K562 (cell line): ENCODE measurements around the gene MEST.

ENCODE experiments used
- CCAR2 ChIP-seq: fragments of 200-400 bp; formaldehyde crosslinking; IDR thresholded peaks from 2 replicates; pipeline ENCODE4 v1.6.1; 2017; ENCODE audit warnings: mild to moderate bottlenecking, low read depth, low read length
- HSF4 ChIP-seq: fragments of 250-450 bp; sonication (Bioruptor Pico); IDR thresholded peaks from 2 replicates; pipeline ENCODE4 v2.1.2; 2022; ENCODE audit warnings: mild to moderate bottlenecking, moderate library complexity, borderline replicate concordance
- POLR2AphosphoS5 ChIP-seq: IDR thresholded peaks from 2 replicates; pipeline ENCODE4 v1.6.1; 2011; ENCODE audit warnings: mild to moderate bottlenecking, low read depth, low read length, moderate library complexity; ENCODE audit not compliant: control insufficient read depth, insufficient read depth
- RFX1 ChIP-seq: fragments of 450-650 bp; IDR thresholded peaks from 2 replicates; pipeline ENCODE4 v1.6.1; 2016; ENCODE audit warnings: mild to moderate bottlenecking, moderate library complexity
- SP2 ChIP-seq: IDR thresholded peaks from 2 replicates; pipeline ENCODE4 v1.6.1; 2011; ENCODE audit warnings: mild to moderate bottlenecking, low read depth, low read length, moderate library complexity; ENCODE audit not compliant: poor library complexity, severe bottlenecking; ENCODE audit errors: extremely low read depth
- TBP ChIP-seq: optimal IDR thresholded peaks from 2 replicates; pipeline ENCODE3; 2011; ENCODE audit warnings: low read depth, low read length, improper control_type of control experiment

DNA sequence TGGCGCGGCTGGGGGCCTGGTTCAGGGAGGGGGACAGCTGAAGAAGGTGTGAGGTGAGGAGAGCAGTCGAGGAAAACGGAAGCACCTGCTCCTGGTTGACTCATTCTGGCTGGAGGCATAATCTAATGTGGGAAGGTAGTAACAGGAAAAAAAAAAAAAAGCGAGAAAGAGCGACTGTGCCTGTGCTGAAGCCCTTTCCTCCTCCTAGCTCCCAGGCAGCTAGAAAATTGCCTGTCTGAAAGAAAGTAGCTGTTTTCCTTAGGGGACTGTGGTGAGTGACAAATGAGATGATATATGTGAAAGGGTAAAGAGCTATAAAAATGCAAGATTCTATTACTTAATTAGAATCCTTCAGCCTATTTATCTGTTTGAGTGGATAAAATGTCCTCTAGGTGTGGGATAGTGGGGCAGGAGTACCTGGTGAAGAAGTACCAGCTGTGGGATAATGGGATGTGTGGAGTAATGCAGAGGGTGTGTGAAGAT is 4.9 kb upstream of the MEST start:
- TF ChIP-seq TBP: no peak
- TF ChIP-seq CCAR2: no peak
- TF ChIP-seq HSF4: no peak
- TF ChIP-seq SP2: no peak
- no peak for TF ChIP-seq RFX1
- TF ChIP-seq POLR2AphosphoS5: no peak
